WTC11 (cell line): ENCODE results near the gene UNKL. TPM values are rescaled to one million over a fixed set of nuclear protein-coding genes. Genes with fewer than 3 reads are reported as not detected.
A peak's percentile ranks its signal among the peaks of the same experiment; 100 is the strongest.

Experiments
- ATAC-seq: fragments of 200-7000 bp; cut with Tn5 transposase; 2 replicates; pipeline ENCODE4 v1.10.0; 2021; ENCODE audit warnings: mild to moderate bottlenecking, moderate library complexity
- CTCF ChIA-PET: fragments of 300-600 bp; sonication (Branson Sonifier 250); formaldehyde crosslinking; loops from one replicate; lab custom pipeline; 2021; ENCODE audit warnings: antibody characterized with exemption; lab: Charles Lee
- POLR2A ChIA-PET: fragments of 350-600 bp; sonication (Branson Sonifier 250); formaldehyde crosslinking; loops from one replicate; lab custom pipeline; 2021; ENCODE audit warnings: antibody characterized with exemption; lab: Charles Lee
- DNase-seq: peaks from one replicate; pipeline ENCODE4 v3.0.0; 2021; ENCODE audit warnings: low spot score
- H3K27ac Mint-ChIP-seq: 2 replicates; pipeline ENCODE4 v1.8.0; 2021; ENCODE audit warnings: mixed read lengths
- H3K27me3 Mint-ChIP-seq: 2 replicates; pipeline ENCODE4 v1.8.0; 2021; ENCODE audit warnings: low read depth, mild to moderate bottlenecking, moderate library complexity, mixed read lengths
- H3K36me3 Mint-ChIP-seq: 2 replicates; pipeline ENCODE4 v1.8.0; 2021; ENCODE audit warnings: mixed read lengths
- H3K4me1 Mint-ChIP-seq: 2 replicates; pipeline ENCODE4 v1.8.0; 2022; ENCODE audit warnings: mixed read lengths
- H3K4me3 Mint-ChIP-seq: 2 replicates; pipeline ENCODE4 v1.8.0; 2021; ENCODE audit warnings: mild to moderate bottlenecking, moderate library complexity, mixed read lengths
- H3K9me3 Mint-ChIP-seq: 2 replicates; pipeline ENCODE4 v1.8.0; 2021; ENCODE audit warnings: mixed read lengths
- ESRRA ChIP-seq: sonication (generic); formaldehyde crosslinking; IDR thresholded peaks from 2 replicates; pipeline ENCODE4 v1.8.1; 2022; ENCODE audit warnings: mild to moderate bottlenecking, missing genetic modification reagents, borderline replicate concordance
- IRF2 ChIP-seq: sonication (generic); formaldehyde crosslinking; IDR thresholded peaks from 2 replicates; pipeline ENCODE4 v1.8.0; 2022; ENCODE audit warnings: low read depth, missing genetic modification reagents, borderline replicate concordance
- MYBL2 ChIP-seq: sonication (generic); formaldehyde crosslinking; IDR thresholded peaks from 2 replicates; pipeline ENCODE4 v1.8.1; 2023; ENCODE audit warnings: mild to moderate bottlenecking, moderate library complexity, missing genetic modification reagents
- NFE2L1 ChIP-seq: sonication (generic); formaldehyde crosslinking; IDR thresholded peaks from 2 replicates; pipeline ENCODE4 v1.8.1; 2023; ENCODE audit warnings: missing genetic modification reagents
- SMAD4 ChIP-seq: sonication (generic); formaldehyde crosslinking; IDR thresholded peaks from 2 replicates; pipeline ENCODE4 v1.8.0; 2022; ENCODE audit warnings: mild to moderate bottlenecking, missing genetic modification reagents
- SOX15 ChIP-seq: fragments of 250-450 bp; sonication (Bioruptor Pico); IDR thresholded peaks from 2 replicates; pipeline ENCODE4 v1.9.0; 2021; ENCODE audit warnings: mild to moderate bottlenecking
- TCF7 ChIP-seq: sonication (generic); formaldehyde crosslinking; IDR thresholded peaks from 2 replicates; pipeline ENCODE4 v1.8.0; 2022; ENCODE audit warnings: mild to moderate bottlenecking, low read depth, missing genetic modification reagents, moderate library complexity
- TEAD4 ChIP-seq: sonication (generic); formaldehyde crosslinking; IDR thresholded peaks from 2 replicates; pipeline ENCODE4 v1.8.0; 2022; ENCODE audit warnings: mild to moderate bottlenecking, missing genetic modification reagents
- TP53 ChIP-seq: sonication (generic); formaldehyde crosslinking; IDR thresholded peaks from 2 replicates; pipeline ENCODE4 v1.8.1; 2023; ENCODE audit warnings: mild to moderate bottlenecking, missing genetic modification reagents
- ZNF219 ChIP-seq: sonication (generic); formaldehyde crosslinking; IDR thresholded peaks from 2 replicates; pipeline ENCODE4 v1.8.0; 2023; ENCODE audit warnings: missing genetic modification reagents, mild to moderate bottlenecking, borderline replicate concordance
- ZNF263 ChIP-seq: sonication (generic); formaldehyde crosslinking; IDR thresholded peaks from 2 replicates; pipeline ENCODE4 v1.8.1; 2022; ENCODE audit warnings: low read depth, mild to moderate bottlenecking, moderate library complexity, missing genetic modification reagents
- total RNA-seq: library from RNA; stranded (reverse); gene quantifications from 3 replicates; pipeline ENCODE4 v1.2.3, GENCODE V29; 2021
- TF ChIP-seq, protein P1 (sequence below): sonication (generic); formaldehyde crosslinking; IDR thresholded peaks from 2 replicates; pipeline ENCODE4 v1.8.1; 2022; ENCODE audit warnings: low read depth, missing genetic modification reagents, borderline replicate concordance
- TF ChIP-seq, protein P2 (sequence below): sonication (generic); formaldehyde crosslinking; IDR thresholded peaks from 2 replicates; pipeline ENCODE4 v1.8.0; 2022; ENCODE audit warnings: missing genetic modification reagents
- TF ChIP-seq, protein P3 (sequence below): sonication (generic); formaldehyde crosslinking; IDR thresholded peaks from 2 replicates; pipeline ENCODE4 v1.8.0; 2022; ENCODE audit warnings: mild to moderate bottlenecking, missing genetic modification reagents
- TF ChIP-seq, protein P4 (sequence below): sonication (generic); formaldehyde crosslinking; IDR thresholded peaks from 2 replicates; pipeline ENCODE4 v1.8.1; 2023; ENCODE audit warnings: mild to moderate bottlenecking, missing genetic modification reagents, moderate library complexity
- TF ChIP-seq, protein P5 (sequence below): sonication (generic); formaldehyde crosslinking; IDR thresholded peaks from 2 replicates; pipeline ENCODE4 v1.8.1; 2022; ENCODE audit warnings: mild to moderate bottlenecking, moderate library complexity, missing genetic modification reagents

UNKL gene
- total RNA-seq, 1 experiment from 2014 or later = 53.3 TPM

DNA sequence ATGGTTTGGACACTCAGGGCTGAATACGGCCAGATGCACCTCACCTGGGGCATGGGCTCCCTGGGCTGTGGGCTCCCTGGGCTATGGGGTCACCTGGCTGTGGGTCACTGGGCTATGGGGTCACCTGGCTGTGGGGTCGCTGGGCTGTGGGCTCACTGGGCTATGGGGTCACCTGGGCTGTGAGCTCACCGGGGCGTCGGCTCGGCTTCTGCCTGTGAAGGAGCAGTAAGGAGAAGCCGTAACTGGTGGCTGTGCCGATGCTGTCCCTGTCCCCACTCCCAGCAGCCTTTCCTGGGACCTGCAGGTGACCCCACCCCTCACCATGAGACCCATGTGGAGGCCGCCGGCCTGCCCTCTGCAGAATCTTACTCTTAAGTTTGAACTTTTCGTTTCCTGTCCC, 14.5 kb upstream of the UNKL start (continued):
- TF ChIP-seq TCF7 (CRISPR knock-in tag) (no peak), MYBL2 (CRISPR knock-in tag) (no peak), ZNF219 (CRISPR knock-in tag) (no peak), ZNF263 (CRISPR knock-in tag) (no peak), IRF2 (CRISPR knock-in tag) (no peak), TEAD4 (CRISPR knock-in tag) (no peak), NFE2L1 (CRISPR knock-in tag) (no peak), ESRRA (CRISPR knock-in tag) (no peak), SMAD4 (CRISPR knock-in tag) (no peak), SOX15 (CRISPR knock-in tag) (no peak)
- TF ChIP-seq, protein P1, sequence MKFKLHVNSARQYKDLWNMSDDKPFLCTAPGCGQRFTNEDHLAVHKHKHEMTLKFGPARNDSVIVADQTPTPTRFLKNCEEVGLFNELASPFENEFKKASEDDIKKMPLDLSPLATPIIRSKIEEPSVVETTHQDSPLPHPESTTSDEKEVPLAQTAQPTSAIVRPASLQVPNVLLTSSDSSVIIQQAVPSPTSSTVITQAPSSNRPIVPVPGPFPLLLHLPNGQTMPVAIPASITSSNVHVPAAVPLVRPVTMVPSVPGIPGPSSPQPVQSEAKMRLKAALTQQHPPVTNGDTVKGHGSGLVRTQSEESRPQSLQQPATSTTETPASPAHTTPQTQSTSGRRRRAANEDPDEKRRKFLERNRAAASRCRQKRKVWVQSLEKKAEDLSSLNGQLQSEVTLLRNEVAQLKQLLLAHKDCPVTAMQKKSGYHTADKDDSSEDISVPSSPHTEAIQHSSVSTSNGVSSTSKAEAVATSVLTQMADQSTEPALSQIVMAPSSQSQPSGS (CRISPR knock-in tag) = no peak
- TF ChIP-seq, protein P2, sequence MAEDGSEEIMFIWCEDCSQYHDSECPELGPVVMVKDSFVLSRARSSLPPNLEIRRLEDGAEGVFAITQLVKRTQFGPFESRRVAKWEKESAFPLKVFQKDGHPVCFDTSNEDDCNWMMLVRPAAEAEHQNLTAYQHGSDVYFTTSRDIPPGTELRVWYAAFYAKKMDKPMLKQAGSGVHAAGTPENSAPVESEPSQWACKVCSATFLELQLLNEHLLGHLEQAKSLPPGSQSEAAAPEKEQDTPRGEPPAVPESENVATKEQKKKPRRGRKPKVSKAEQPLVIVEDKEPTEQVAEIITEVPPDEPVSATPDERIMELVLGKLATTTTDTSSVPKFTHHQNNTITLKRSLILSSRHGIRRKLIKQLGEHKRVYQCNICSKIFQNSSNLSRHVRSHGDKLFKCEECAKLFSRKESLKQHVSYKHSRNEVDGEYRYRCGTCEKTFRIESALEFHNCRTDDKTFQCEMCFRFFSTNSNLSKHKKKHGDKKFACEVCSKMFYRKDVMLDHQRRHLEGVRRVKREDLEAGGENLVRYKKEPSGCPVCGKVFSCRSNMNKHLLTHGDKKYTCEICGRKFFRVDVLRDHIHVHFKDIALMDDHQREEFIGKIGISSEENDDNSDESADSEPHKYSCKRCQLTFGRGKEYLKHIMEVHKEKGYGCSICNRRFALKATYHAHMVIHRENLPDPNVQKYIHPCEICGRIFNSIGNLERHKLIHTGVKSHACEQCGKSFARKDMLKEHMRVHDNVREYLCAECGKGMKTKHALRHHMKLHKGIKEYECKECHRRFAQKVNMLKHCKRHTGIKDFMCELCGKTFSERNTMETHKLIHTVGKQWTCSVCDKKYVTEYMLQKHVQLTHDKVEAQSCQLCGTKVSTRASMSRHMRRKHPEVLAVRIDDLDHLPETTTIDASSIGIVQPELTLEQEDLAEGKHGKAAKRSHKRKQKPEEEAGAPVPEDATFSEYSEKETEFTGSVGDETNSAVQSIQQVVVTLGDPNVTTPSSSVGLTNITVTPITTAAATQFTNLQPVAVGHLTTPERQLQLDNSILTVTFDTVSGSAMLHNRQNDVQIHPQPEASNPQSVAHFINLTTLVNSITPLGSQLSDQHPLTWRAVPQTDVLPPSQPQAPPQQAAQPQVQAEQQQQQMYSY (CRISPR knock-in tag) = no peak

DNA sequence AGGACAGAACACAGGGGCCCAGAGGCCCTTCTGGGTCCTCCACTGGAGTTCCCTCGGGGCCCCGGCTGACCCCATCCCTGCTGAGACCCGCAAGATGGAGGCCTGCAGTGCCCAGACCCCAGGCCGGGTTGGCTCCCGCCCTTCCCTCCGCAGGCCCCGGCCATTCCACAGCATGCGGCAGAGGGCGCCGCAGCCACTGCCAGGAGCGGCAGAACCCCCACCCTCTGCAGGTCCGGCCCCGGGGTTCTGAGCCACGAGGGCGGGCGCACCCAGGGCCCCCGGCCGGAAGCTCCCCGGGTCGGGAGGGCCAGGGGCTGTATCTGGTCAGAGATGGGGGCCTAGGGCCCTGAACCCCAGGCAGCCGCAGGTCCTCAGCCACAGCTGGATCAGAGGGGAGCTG, 14.0 kb upstream of the UNKL start:
- ChIA-PET POLR2A (interaction anchor here (1.3 kb wide), 1 partner anchor 8 kb away, joined by 3 read pairs; the partner anchor contains the start of gene UQCC4), CTCF (interaction anchor here (0.6 to 2.0 kb wide), 7 partner anchors 8 to 296 kb away, joined by 3 to 14 read pairs (median 4); partner anchors contain the start of genes CCDC154, TELO2 and UQCC4)
- Mint-ChIP-seq H3K9me3 (no peaks in the 10 kb centered on the region), H3K4me1 (no peaks in the 10 kb centered on the region), H3K27ac (no peak overlapping the region), H3K4me3 (no peak overlapping the region), H3K36me3 (no peaks in the 10 kb centered on the region), H3K27me3 (no peaks in the 10 kb centered on the region)
- TF ChIP-seq, protein P3, sequence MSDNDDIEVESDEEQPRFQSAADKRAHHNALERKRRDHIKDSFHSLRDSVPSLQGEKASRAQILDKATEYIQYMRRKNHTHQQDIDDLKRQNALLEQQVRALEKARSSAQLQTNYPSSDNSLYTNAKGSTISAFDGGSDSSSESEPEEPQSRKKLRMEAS (CRISPR knock-in tag) = 0 out of 2 replicates have a peak, but pooled peaks have one; percentile 31
- TF ChIP-seq, protein P4, sequence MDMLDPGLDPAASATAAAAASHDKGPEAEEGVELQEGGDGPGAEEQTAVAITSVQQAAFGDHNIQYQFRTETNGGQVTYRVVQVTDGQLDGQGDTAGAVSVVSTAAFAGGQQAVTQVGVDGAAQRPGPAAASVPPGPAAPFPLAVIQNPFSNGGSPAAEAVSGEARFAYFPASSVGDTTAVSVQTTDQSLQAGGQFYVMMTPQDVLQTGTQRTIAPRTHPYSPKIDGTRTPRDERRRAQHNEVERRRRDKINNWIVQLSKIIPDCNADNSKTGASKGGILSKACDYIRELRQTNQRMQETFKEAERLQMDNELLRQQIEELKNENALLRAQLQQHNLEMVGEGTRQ (CRISPR knock-in tag) = no peak
- TF ChIP-seq IRF2 (CRISPR knock-in tag) (no peak), TP53 (CRISPR knock-in tag) (no peak)
- TF ChIP-seq, protein P5, sequence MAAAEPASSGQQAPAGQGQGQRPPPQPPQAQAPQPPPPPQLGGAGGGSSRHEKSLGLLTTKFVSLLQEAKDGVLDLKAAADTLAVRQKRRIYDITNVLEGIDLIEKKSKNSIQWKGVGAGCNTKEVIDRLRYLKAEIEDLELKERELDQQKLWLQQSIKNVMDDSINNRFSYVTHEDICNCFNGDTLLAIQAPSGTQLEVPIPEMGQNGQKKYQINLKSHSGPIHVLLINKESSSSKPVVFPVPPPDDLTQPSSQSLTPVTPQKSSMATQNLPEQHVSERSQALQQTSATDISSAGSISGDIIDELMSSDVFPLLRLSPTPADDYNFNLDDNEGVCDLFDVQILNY = no peak
- DNase-seq (peak; percentile 77), ATAC-seq (peak; percentile 81)
